ENCODE measurements around the gene DALRD3. TPM values are rescaled to one million over a fixed set of nuclear protein-coding genes. Genes with fewer than 3 reads are reported as not detected.

The DALRD3 gene
- total RNA-seq = 10 to 100 TPM; 19.5 to 31.8 (median 25.3) TPM
- 10 to 100 TPM; 37.1 to 57.2 TPM for polyA plus RNA-seq

DNA sequence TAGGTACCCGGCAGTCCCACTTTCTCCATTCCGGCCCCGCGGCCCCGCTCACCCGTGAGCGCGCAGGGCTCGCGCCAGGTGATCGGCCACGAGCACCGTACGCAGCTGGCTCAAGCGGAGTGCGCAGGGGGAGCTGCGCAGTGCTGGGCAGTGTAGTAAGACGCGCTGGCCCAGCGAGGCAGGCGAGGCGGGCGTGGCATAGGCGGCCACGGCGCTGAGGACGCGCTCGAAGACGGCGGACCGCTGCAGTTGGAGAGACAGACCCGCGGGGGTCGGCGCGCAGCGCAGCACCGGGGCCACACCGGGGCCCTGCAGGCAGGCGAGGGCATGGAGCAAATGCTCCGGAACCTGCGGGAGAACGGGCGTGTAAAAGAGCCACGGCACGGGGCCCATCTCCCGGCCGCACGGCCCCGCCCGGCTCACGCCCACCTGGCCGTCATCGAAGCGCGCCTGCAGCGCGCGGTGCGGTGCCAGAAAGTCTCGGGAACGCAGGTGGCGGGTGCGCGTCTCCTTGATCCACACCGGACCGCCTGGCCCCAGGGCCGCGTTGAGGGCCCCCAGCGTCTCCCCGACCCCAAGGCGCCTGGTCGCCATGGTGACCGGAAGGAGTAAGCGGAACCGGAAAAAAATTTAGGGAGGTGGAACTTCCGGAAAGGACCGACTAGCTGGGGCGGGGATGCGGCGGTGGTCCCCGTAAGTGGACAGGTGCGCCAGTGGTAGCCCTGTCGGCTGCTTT lies at the start of gene DALRD3:
Gene DALRD3, minus strand, starts transcription at position 610 of the 736 bp plus-strand sequence. Its CDS starts 16 bp downstream, at position 594.
- Histone ChIP-seq H3K4me3 (peak within 1 kb of the TSS; percentile 51 to 82 (median 69)), H3K27ac (peak within 1 kb of the TSS; percentile 53 to 86 (median 68)), H3K27me3 (no peaks in the 10 kb centered on the region), H3K9me3 (no peaks in the 10 kb centered on the region), H3K36me3 (peaks cover 0 to 20% (median 11%) of the 10 kb centered on the region in 3 donors), H3K4me1 (peaks cover 3 to 25% (median 7%) of the 10 kb centered on the region in 3 donors)
- FAIRE-seq = no peak
- peak; percentile 5 to 33 (median 8) for ATAC-seq
- intact Hi-C loops (cut with DNase I) = no loop called here
- DNase-seq = peak; percentile 60 to 90 (median 73)
- WGBS, 2 donors = 0% methylated on average over 77 to 85 of the region's 85 CpGs
- TF ChIP-seq CTCF (IDR thresholded peaks at IDR 0.05) = no peak

GRCh38 chr3:49058011-49058410 lies 39.6 kb upstream of the DALRD3 start:
- Histone ChIP-seq H3K27me3 (no peaks in the 10 kb centered on the region), H3K27ac (no peak overlapping the region), H3K36me3 (peaks cover 0 to 32% (median 13%) of the 10 kb centered on the region in 3 donors), H3K4me3 (no peak overlapping the region), H3K4me1 (no peaks in the 10 kb centered on the region), H3K9me3 (no peaks in the 10 kb centered on the region)
- WGBS, 2 donors = 93 to 94% methylated on average over 7 of the region's 7 CpGs
- no peak for DNase-seq
- FAIRE-seq = no peak
- TF ChIP-seq CTCF (IDR thresholded peaks at IDR 0.05) = no peak
- intact Hi-C loops (cut with DNase I) = no loop called here
- ATAC-seq = no peak

DNA sequence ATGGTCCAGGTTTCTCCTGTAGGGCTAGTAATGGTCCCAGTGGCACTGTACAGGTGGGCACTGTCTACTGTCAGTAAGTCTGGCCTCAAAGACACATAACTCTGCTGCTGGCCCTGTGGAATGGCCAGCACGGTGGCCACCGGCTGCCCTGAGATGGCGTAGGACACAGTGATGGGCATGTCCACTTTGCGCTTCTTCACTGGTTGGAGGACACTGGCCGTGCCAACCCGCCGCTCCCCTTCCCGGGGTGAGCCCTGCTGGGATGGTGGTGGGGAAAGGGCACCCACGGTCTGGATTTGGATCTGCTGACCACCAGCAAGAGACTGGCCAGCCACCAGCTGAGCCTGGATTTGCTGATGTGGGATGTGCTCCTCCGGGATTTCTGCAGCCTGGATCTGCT lies 38.9 kb upstream of the DALRD3 start:
- peaks cover 0 to 30% (median 13%) of the 10 kb centered on the region in 3 donors for H3K36me3 ChIP-seq
- no peak overlapping the region for H3K27ac ChIP-seq
- intact Hi-C loops (cut with DNase I) = no loop called here
- no peak for DNase-seq
- ATAC-seq = peak in 1 of 4 donors; percentile 17
- H3K27me3 ChIP-seq = no peaks in the 10 kb centered on the region
- H3K9me3 ChIP-seq = no peaks in the 10 kb centered on the region
- TF ChIP-seq CTCF (IDR thresholded peaks at IDR 0.05) = no peak
- no peaks in the 10 kb centered on the region for H3K4me1 ChIP-seq
- 95 to 97% methylated on average over 10 of the region's 10 CpGs for WGBS, 2 donors
- no peak overlapping the region for H3K4me3 ChIP-seq
- no peak for FAIRE-seq

DNA sequence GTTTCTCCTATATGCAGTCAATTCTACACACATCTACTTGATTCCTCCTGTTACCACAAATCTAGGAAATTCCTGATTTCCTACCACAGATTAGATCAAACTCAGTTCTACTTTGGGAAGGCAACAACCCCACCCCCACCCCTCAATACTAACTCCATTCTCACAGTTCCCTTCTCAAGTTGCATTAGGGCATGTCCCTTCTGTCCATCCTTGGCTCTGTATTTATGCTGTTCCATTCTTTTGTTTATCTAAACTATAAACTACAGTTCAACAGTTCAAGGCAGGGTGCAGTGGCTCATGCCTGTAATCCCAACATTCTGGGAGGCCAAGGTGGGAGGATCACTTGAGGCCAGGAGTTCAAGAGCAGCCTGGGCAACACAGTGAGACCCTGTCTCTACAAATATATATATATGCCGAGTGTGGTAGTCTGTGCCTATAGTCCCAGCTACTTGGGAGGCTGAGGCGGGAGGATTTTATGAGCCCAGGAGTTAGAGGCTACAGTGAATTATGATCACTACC lies 36.0 kb upstream of the DALRD3 start:
- Histone ChIP-seq H3K27ac (no peak overlapping the region), H3K36me3 (peaks cover 0 to 30% (median 13%) of the 10 kb centered on the region in 3 donors), H3K4me3 (no peak overlapping the region), H3K27me3 (no peaks in the 10 kb centered on the region), H3K9me3 (no peaks in the 10 kb centered on the region), H3K4me1 (no peaks in the 10 kb centered on the region)
- intact Hi-C loops (cut with DNase I) = no loop called here
- FAIRE-seq (no peak), DNase-seq (no peak), ATAC-seq (no peak)
- 100% methylated on average over 2 of the region's 2 CpGs for WGBS, 2 donors
- TF ChIP-seq CTCF (IDR thresholded peaks at IDR 0.05) = no peak

DNA sequence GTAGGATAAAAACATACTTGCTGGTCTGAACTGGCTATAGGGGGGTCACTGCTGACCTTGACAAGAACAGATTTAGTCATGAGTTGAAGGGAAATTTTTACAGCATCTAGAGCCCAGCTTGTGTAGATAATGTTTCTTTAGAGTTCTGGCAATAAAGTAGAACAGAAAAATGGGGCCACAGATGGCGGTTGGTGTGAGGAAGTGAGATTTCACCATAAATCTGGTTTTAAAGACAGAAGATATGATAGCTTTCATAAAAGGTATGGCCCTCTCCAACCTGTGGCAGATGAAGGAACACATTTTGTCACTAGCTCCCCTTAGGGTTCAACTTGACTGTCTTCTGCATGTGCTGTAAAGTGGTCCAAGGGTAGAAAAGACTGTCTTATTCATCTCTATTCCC lies 35.2 kb upstream of the DALRD3 start:
- intact Hi-C loops (cut with DNase I) = no loop called here
- no peaks in the 10 kb centered on the region for H3K27me3 ChIP-seq
- no peak overlapping the region for H3K27ac ChIP-seq
- FAIRE-seq (no peak), DNase-seq (no peak), ATAC-seq (no peak)
- no peak overlapping the region for H3K4me3 ChIP-seq
- TF ChIP-seq CTCF (IDR thresholded peaks at IDR 0.05) = no peak
- peaks cover 0 to 30% (median 13%) of the 10 kb centered on the region in 3 donors for H3K36me3 ChIP-seq
- 85 to 94% methylated on average over 1 of the region's 1 CpG for whole genome bisulfite sequencing, 2 donors
- no peaks in the 10 kb centered on the region for H3K9me3 ChIP-seq
- H3K4me1 ChIP-seq = no peaks in the 10 kb centered on the region
